Measurements from ENCODE around the gene SDK2. TPM values are rescaled to one million over a fixed set of nuclear protein-coding genes. Genes with fewer than 3 reads are reported as not detected.

The SDK2 gene
- total and polyA plus RNA-seq, 2 experiments from 2014 or later = 0.74 to 5.1 TPM

GRCh38 chr17:73391331-73392265 is 252.6 kb downstream of the SDK2 start (continued):
- no peak for TF ChIP-seq ETS1 (IDR thresholded peaks at IDR 0.05)
- no peak for TF ChIP-seq CTCF (conservative IDR thresholded peaks at IDR 0.05; ENCODE audit: low read depth in 2 of 2)
- no peak for TF ChIP-seq STAT1 (IDR thresholded peaks at IDR 0.05; ENCODE audit: unreplicated experiment)
- TF ChIP-seq CREB1 (CRISPR knock-in tag; IDR thresholded peaks at IDR 0.05; ENCODE audit: low read depth) = no peak
- TF ChIP-seq EZH2 (IDR thresholded peaks at IDR 0.05; ENCODE audit: low read depth, unreplicated experiment) = no peak
- TF ChIP-seq REST (IDR thresholded peaks at IDR 0.05; ENCODE audit: unreplicated experiment) = no peak

- Mint-ChIP-seq H3K4me3 (no peak overlapping the region), H3K9me3 (no peaks in the 10 kb centered on the region), H3K27ac (no peak overlapping the region), H3K36me3 (ENCODE audit: low read depth) (no peaks in the 10 kb centered on the region), H3K4me1 (peaks cover 6% of the 10 kb centered on the region; the same call in 1 of the 3 replicates), H3K27me3 (ENCODE audit: insufficient read depth, low read depth, poor library complexity) (peaks cover 12% of the 10 kb centered on the region)
- DNase-seq (ENCODE audit: low spot score) (no peak), ATAC-seq (no peak)
- H3K4me3 ChIP-seq = no peak overlapping the region
- no peaks in the 10 kb centered on the region for H3F3A ChIP-seq (replicated peaks; ENCODE audit: low read depth)
- no peaks in the 10 kb centered on the region for H3K4me1 ChIP-seq (ENCODE audit: insufficient read depth)
- no peaks in the 10 kb centered on the region for H3K36me3 ChIP-seq (ENCODE audit: insufficient read depth)
- no peak overlapping the region for H3K4me2 ChIP-seq
- H3K27me3 ChIP-seq (ENCODE audit: insufficient read depth) = no peaks in the 10 kb centered on the region
- no peak overlapping the region for H3K27ac ChIP-seq (ENCODE audit: low read depth)
- H2AFZ ChIP-seq = no peak overlapping the region
- no peaks in the 10 kb centered on the region for H3K79me2 ChIP-seq (replicated peaks; ENCODE audit: insufficient read depth)
- H3K9me2 ChIP-seq (ENCODE audit: insufficient read depth) = no peaks in the 10 kb centered on the region
- no peaks in the 10 kb centered on the region for H4K20me1 ChIP-seq (replicated peaks; ENCODE audit: insufficient read depth)
- no peak for TF ChIP-seq REST (IDR thresholded peaks at IDR 0.05; ENCODE audit: unreplicated experiment)
- TF ChIP-seq EZH2phosphoT487 (IDR thresholded peaks at IDR 0.05; ENCODE audit: unreplicated experiment) = no peak
Observed at GRCh38 chr17:73390851-73391250, 253.4 kb downstream of the SDK2 start.
